ENCODE results near the gene SRP9. TPM values are rescaled to one million over a fixed set of nuclear protein-coding genes. Genes with fewer than 3 reads are reported as not detected.
A peak's percentile ranks its signal among the peaks of the same experiment; 100 is the strongest.

The SRP9 gene
- polyA plus RNA-seq, 1 of the 3 experiments (the other 2 are of a cell fraction) = 156 TPM

DNA sequence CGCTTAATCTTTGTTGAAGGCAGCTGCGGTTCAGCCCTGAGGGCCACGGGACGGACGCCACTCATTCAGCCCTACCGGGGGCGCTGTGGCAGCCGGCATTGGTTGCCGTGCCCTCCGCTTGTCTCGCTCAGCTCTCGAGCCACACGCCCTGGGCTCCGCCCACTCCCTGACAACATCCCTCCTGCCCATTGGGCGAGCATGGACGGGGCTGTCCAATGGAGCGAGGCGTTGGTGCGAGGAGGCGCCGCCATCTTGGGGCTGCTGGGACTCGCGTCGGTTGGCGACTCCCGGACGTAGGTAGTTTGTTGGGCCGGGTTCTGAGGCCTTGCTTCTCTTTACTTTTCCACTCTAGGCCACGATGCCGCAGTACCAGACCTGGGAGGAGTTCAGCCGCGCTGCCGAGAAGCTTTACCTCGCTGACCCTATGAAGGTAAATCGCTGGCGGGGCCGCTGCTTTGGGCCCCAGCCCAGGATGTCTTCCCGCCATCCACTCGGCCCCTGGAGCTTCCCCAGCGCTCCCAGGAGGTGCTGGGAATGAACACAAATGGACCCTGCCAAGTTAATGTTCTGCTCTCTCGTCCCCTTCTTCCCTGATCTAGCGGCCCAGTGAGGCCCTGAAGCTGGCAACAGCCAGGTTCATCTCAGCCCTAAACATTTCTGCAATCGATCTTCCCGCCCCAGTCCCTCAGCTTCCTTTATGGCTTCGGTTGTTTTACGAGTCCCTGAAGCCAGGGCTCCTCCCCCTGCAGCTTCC, at the start of gene SRP9 (continued):
- TF ChIP-seq USF2 (IDR thresholded peaks at IDR 0.05; ENCODE audit: borderline replicate concordance, low read depth, low read length) (no peak), GABPA (IDR thresholded peaks at IDR 0.05; ENCODE audit: low read depth) (peak; percentile 43; the same call in 1 of the 2 replicates), RXRA (IDR thresholded peaks at IDR 0.05; ENCODE audit: borderline replicate concordance, low read depth) (no peak), RFX5 (IDR thresholded peaks at IDR 0.05; ENCODE audit: low read length) (peak; percentile 55), TEAD4 (IDR thresholded peaks at IDR 0.05; ENCODE audit: borderline replicate concordance, insufficient read depth) (no peak), EP300 (IDR thresholded peaks at IDR 0.05; ENCODE audit: borderline replicate concordance in 1 of 2, low read depth in 1 of 2, low read length in 1 of 2) (no peak)
- TF ChIP-seq, protein P1, sequence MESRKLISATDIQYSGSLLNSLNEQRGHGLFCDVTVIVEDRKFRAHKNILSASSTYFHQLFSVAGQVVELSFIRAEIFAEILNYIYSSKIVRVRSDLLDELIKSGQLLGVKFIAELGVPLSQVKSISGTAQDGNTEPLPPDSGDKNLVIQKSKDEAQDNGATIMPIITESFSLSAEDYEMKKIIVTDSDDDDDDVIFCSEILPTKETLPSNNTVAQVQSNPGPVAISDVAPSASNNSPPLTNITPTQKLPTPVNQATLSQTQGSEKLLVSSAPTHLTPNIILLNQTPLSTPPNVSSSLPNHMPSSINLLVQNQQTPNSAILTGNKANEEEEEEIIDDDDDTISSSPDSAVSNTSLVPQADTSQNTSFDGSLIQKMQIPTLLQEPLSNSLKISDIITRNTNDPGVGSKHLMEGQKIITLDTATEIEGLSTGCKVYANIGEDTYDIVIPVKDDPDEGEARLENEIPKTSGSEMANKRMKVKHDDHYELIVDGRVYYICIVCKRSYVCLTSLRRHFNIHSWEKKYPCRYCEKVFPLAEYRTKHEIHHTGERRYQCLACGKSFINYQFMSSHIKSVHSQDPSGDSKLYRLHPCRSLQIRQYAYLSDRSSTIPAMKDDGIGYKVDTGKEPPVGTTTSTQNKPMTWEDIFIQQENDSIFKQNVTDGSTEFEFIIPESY (IDR thresholded peaks at IDR 0.05; ENCODE audit: borderline replicate concordance, low read depth) = 0 out of 2 replicates have a peak, but pooled peaks have one; percentile 4

DNA sequence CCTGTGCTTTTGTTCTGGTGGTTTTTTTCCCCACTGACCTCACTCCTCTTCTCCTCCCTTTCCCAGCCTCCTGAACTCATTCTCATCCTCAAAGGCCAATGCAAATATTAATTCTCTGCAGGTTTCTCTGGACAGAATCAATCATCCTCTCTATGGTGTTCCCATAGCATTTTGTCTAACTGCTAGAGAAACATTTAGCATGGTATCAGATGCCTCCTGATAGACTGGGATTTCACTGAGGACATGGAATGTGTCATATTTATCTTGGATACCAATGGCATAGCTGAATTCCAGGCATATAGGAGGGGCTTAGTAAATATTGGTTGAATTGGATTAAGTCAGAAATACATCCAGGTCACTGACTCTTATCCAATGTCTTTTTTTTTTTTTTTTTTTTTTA, 46.1 kb upstream of the SRP9 start:
- H3K9me2 ChIP-seq = no peaks in the 10 kb centered on the region
- DNase-seq = no peak
- H3K9me3 ChIP-seq = no peaks in the 10 kb centered on the region
- ChIA-PET CTCF (interaction anchor here (1.9 kb wide), 1 partner anchor 12 kb away, joined by 4 read pairs; no protein-coding TSS in a partner anchor), POLR2A (no interaction called here)
- no peaks in the 10 kb centered on the region for H3K27me3 ChIP-seq (ENCODE audit: insufficient read depth)
- peaks cover 13 to 14% of the 10 kb centered on the region in 2 experiments for H3K4me1 ChIP-seq (ENCODE audit: control insufficient read depth in 1 of 2, insufficient read depth in 2 of 2, low read depth in 1 of 2, low read length in 1 of 2)
- no peaks in the 10 kb centered on the region for H3K79me2 ChIP-seq (ENCODE audit: insufficient read depth)
- H3K4me3 ChIP-seq (ENCODE audit: low read depth in 2 of 2, low read length in 1 of 2) = no peak overlapping the region
- no peak overlapping the region for H3K9ac ChIP-seq
- H3K36me3 ChIP-seq (replicated peaks in 1 of 2; ENCODE audit: control insufficient read depth in 1 of 2, insufficient read depth in 2 of 2, low read length in 1 of 2) = no peaks in the 10 kb centered on the region
- H4K20me1 ChIP-seq (ENCODE audit: insufficient read depth) = no peaks in the 10 kb centered on the region
- no peak overlapping the region for H2AFZ ChIP-seq (ENCODE audit: low read depth)
- no peak overlapping the region for H3K27ac ChIP-seq (ENCODE audit: low read depth in 2 of 2, low read length in 1 of 2)
- no peak overlapping the region for H3K4me2 ChIP-seq
- H3F3A ChIP-seq (replicated peaks; ENCODE audit: insufficient read depth) = peaks cover 18% of the 10 kb centered on the region
- TF ChIP-seq, protein P2, sequence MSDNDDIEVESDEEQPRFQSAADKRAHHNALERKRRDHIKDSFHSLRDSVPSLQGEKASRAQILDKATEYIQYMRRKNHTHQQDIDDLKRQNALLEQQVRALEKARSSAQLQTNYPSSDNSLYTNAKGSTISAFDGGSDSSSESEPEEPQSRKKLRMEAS (IDR thresholded peaks at IDR 0.05; ENCODE audit: low read depth) = no peak
- no peak for TF ChIP-seq EP300 (IDR thresholded peaks at IDR 0.05; ENCODE audit: borderline replicate concordance in 1 of 2, low read depth in 1 of 2, low read length in 1 of 2)
- no peak for TF ChIP-seq USF2 (IDR thresholded peaks at IDR 0.05; ENCODE audit: borderline replicate concordance, low read depth, low read length)
- no peak for TF ChIP-seq MEF2A (IDR thresholded peaks at IDR 0.05; ENCODE audit: borderline replicate concordance, low read depth)
- no peak for TF ChIP-seq TEAD4 (IDR thresholded peaks at IDR 0.05; ENCODE audit: borderline replicate concordance, insufficient read depth)
- TF ChIP-seq TAF1 (IDR thresholded peaks at IDR 0.05; ENCODE audit: borderline replicate concordance, low read depth, low read length) = no peak
- TF ChIP-seq GABPA (IDR thresholded peaks at IDR 0.05; ENCODE audit: low read depth) = no peak
- no peak for TF ChIP-seq GATA2 (CRISPR knock-in tag; IDR thresholded peaks at IDR 0.05)
- TF ChIP-seq TCF12 (IDR thresholded peaks at IDR 0.05) = no peak
- no peak for TF ChIP-seq YY1 (IDR thresholded peaks at IDR 0.05; ENCODE audit: low read depth)
- no peak for TF ChIP-seq FOXM1 (IDR thresholded peaks at IDR 0.05; ENCODE audit: low read depth)
- TF ChIP-seq EZH2phosphoT487 (IDR thresholded peaks at IDR 0.05; ENCODE audit: borderline replicate concordance, low read depth) = no peak
- TF ChIP-seq, protein P1 (IDR thresholded peaks at IDR 0.05; ENCODE audit: borderline replicate concordance, low read depth) = no peak
- TF ChIP-seq CHD2 (IDR thresholded peaks at IDR 0.05; ENCODE audit: low read length, partially characterized antibody) = no peak
- no peak for TF ChIP-seq SIN3A (IDR thresholded peaks at IDR 0.05; ENCODE audit: borderline replicate concordance, low read depth, low read length)
- no peak for TF ChIP-seq SMC3 (IDR thresholded peaks at IDR 0.05; ENCODE audit: low read depth, low read length)
- no peak for TF ChIP-seq CTCF (IDR thresholded peaks at IDR 0.05)
- no peak for TF ChIP-seq PBX3 (IDR thresholded peaks at IDR 0.05)

All from SK-N-SH (cell line).